WTC11 (cell line): Measurements from ENCODE around the gene ZNF414. TPM values are rescaled to one million over a fixed set of nuclear protein-coding genes. Genes with fewer than 3 reads are reported as not detected.
A peak's percentile ranks its signal among the peaks of the same experiment; 100 is the strongest.

Experiments
- ATAC-seq: fragments of 200-7000 bp; cut with Tn5 transposase; 2 replicates; pipeline ENCODE4 v1.10.0; 2021; ENCODE audit warnings: mild to moderate bottlenecking, moderate library complexity
- CTCF ChIA-PET: fragments of 300-600 bp; sonication (Branson Sonifier 250); formaldehyde crosslinking; loops from one replicate; lab custom pipeline; 2021; ENCODE audit warnings: antibody characterized with exemption; lab: Charles Lee
- POLR2A ChIA-PET: fragments of 350-600 bp; sonication (Branson Sonifier 250); formaldehyde crosslinking; loops from one replicate; lab custom pipeline; 2021; ENCODE audit warnings: antibody characterized with exemption; lab: Charles Lee
- DNase-seq: peaks from one replicate; pipeline ENCODE4 v3.0.0; 2021; ENCODE audit warnings: low spot score
- H3K27ac Mint-ChIP-seq: 2 replicates; pipeline ENCODE4 v1.8.0; 2021; ENCODE audit warnings: mixed read lengths
- H3K27me3 Mint-ChIP-seq: 2 replicates; pipeline ENCODE4 v1.8.0; 2021; ENCODE audit warnings: low read depth, mild to moderate bottlenecking, moderate library complexity, mixed read lengths
- H3K36me3 Mint-ChIP-seq: 2 replicates; pipeline ENCODE4 v1.8.0; 2021; ENCODE audit warnings: mixed read lengths
- H3K4me1 Mint-ChIP-seq: 2 replicates; pipeline ENCODE4 v1.8.0; 2022; ENCODE audit warnings: mixed read lengths
- H3K4me3 Mint-ChIP-seq: 2 replicates; pipeline ENCODE4 v1.8.0; 2021; ENCODE audit warnings: mild to moderate bottlenecking, moderate library complexity, mixed read lengths
- H3K9me3 Mint-ChIP-seq: 2 replicates; pipeline ENCODE4 v1.8.0; 2021; ENCODE audit warnings: mixed read lengths
- ATF1 ChIP-seq: sonication (generic); formaldehyde crosslinking; IDR thresholded peaks from 2 replicates; pipeline ENCODE4 v1.8.1; 2023; ENCODE audit warnings: mild to moderate bottlenecking, moderate library complexity, missing genetic modification reagents
- ETV6 ChIP-seq: sonication (generic); formaldehyde crosslinking; IDR thresholded peaks from 2 replicates; pipeline ENCODE4 v1.8.1; 2022; ENCODE audit warnings: mild to moderate bottlenecking, missing genetic modification reagents
- FOXK1 ChIP-seq: sonication (generic); formaldehyde crosslinking; IDR thresholded peaks from 2 replicates; pipeline ENCODE4 v1.8.0; 2022; ENCODE audit warnings: mild to moderate bottlenecking, moderate library complexity, missing genetic modification reagents
- GABPB1 ChIP-seq: sonication (generic); formaldehyde crosslinking; IDR thresholded peaks from 2 replicates; pipeline ENCODE4 v1.8.1; 2023; ENCODE audit warnings: mild to moderate bottlenecking, missing genetic modification reagents
- GTF2I ChIP-seq: fragments of 250-450 bp; sonication (Bioruptor Pico); conservative IDR thresholded peaks from 2 replicates; pipeline ENCODE4 v1.4.0; 2021; ENCODE audit warnings: mild to moderate bottlenecking
- MYBL2 ChIP-seq: sonication (generic); formaldehyde crosslinking; IDR thresholded peaks from 2 replicates; pipeline ENCODE4 v1.8.1; 2023; ENCODE audit warnings: mild to moderate bottlenecking, moderate library complexity, missing genetic modification reagents
- NR1H2 ChIP-seq: sonication (generic); formaldehyde crosslinking; IDR thresholded peaks from 2 replicates; pipeline ENCODE4 v1.9.0; 2021; ENCODE audit warnings: mild to moderate bottlenecking, moderate library complexity, missing genetic modification reagents
- TCF7 ChIP-seq: sonication (generic); formaldehyde crosslinking; IDR thresholded peaks from 2 replicates; pipeline ENCODE4 v1.8.0; 2022; ENCODE audit warnings: mild to moderate bottlenecking, low read depth, missing genetic modification reagents, moderate library complexity
- ZNF232 ChIP-seq: sonication (generic); formaldehyde crosslinking; IDR thresholded peaks from 2 replicates; pipeline ENCODE4 v1.8.0; 2022; ENCODE audit warnings: mild to moderate bottlenecking, missing genetic modification reagents
- ZNF671 ChIP-seq: fragments of 250-450 bp; sonication (Bioruptor Pico); IDR thresholded peaks from 2 replicates; pipeline ENCODE4 v1.8.0; 2021; ENCODE audit warnings: mild to moderate bottlenecking
- total RNA-seq: library from RNA; stranded (reverse); gene quantifications from 3 replicates; pipeline ENCODE4 v1.2.3, GENCODE V29; 2021
- TF ChIP-seq, protein P1 (sequence below): fragments of 250-450 bp; sonication (Bioruptor Pico); IDR thresholded peaks from 2 replicates; pipeline ENCODE4 v1.9.0; 2021; ENCODE audit warnings: mild to moderate bottlenecking
- TF ChIP-seq, protein P2 (sequence below): sonication (generic); formaldehyde crosslinking; IDR thresholded peaks from 2 replicates; pipeline ENCODE4 v1.8.0; 2022; ENCODE audit warnings: mild to moderate bottlenecking, missing genetic modification reagents
- TF ChIP-seq, protein P3 (sequence below): fragments of 250-450 bp; sonication (Bioruptor Pico); IDR thresholded peaks from 2 replicates; pipeline ENCODE4 v1.8.0; 2021; ENCODE audit warnings: mild to moderate bottlenecking
- TF ChIP-seq, protein P4 (sequence below): sonication (generic); formaldehyde crosslinking; IDR thresholded peaks from 2 replicates; pipeline ENCODE4 v1.8.0; 2023; ENCODE audit warnings: mild to moderate bottlenecking, missing genetic modification reagents

The ZNF414 gene
- total RNA-seq, 1 experiment from 2014 or later = 38.2 TPM

DNA sequence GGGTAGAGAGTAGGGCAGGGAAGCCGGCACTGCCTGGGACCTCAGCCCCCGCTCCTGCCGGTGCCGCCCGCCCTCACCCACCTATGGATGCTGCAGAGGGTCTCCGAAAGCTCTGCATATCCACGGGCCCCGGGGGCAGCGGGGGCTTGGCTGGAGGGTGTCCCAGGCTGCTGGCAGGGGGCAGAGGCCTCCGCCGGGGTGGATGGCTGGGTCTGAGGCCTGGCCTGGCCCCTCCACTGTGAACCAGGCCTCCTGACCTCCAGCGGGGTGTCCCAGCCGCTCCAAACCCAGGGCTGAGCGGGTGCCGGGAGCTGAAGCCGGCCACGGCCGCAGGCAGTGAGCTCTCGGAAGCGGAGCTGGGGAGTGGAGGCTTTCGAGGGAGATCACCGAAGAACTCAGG, 15.7 kb downstream of the ZNF414 start (continued):
- TF ChIP-seq, protein P1, sequence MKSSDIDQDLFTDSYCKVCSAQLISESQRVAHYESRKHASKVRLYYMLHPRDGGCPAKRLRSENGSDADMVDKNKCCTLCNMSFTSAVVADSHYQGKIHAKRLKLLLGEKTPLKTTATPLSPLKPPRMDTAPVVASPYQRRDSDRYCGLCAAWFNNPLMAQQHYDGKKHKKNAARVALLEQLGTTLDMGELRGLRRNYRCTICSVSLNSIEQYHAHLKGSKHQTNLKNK = no peak
- TF ChIP-seq MYBL2 (CRISPR knock-in tag) (no peak), ZNF671 (CRISPR knock-in tag) (no peak), ATF1 (CRISPR knock-in tag) (no peak), ETV6 (no peak), NR1H2 (no peak)
- TF ChIP-seq, all 79 proteins: peak for 0

DNA sequence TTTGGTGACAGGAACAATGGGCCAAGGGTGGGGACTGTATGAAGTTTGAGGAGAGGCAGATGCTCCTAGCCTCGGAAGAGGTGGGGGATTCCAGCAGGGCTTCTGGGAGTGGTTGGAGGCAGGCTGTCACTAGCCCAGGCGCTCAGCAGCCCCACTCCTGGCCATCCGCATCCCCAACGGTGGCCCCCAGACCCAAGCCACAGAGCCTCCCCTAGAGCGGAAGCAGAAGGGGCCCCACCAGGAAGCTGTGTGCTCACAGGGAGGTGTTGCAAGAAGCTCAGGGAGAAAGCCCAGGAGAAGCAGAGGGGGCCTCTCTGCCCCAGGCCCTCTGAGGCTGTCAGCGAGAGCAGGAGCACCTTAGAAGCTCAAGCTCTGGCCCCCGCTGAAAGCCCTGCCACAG, 19.8 kb downstream of the ZNF414 start:
- no peaks in the 10 kb centered on the region for H3K36me3 Mint-ChIP-seq
- no peaks in the 10 kb centered on the region for H3K27me3 Mint-ChIP-seq
- H3K9me3 Mint-ChIP-seq = no peaks in the 10 kb centered on the region
- H3K4me3 Mint-ChIP-seq = no peak overlapping the region
- POLR2A ChIA-PET = interaction anchor here (0.9 kb wide), 1 partner anchor 47 kb away, joined by 3 read pairs; no protein-coding TSS in a partner anchor
- ATAC-seq (no peak), DNase-seq (no peak)
- peak overlapping the region; percentile 36; the same call in 1 of the 2 replicates for H3K27ac Mint-ChIP-seq
- CTCF ChIA-PET = interaction anchor here (0.5 to 2.5 kb wide), 7 partner anchors 12 to 87 kb away, joined by 3 to 7 read pairs (median 3); partner anchors contain the start of gene ZNF414
- peaks cover 3% of the 10 kb centered on the region; the same call in 1 of the 2 replicates for H3K4me1 Mint-ChIP-seq
- no peak for TF ChIP-seq ZNF232 (CRISPR knock-in tag)
- TF ChIP-seq, protein P2, sequence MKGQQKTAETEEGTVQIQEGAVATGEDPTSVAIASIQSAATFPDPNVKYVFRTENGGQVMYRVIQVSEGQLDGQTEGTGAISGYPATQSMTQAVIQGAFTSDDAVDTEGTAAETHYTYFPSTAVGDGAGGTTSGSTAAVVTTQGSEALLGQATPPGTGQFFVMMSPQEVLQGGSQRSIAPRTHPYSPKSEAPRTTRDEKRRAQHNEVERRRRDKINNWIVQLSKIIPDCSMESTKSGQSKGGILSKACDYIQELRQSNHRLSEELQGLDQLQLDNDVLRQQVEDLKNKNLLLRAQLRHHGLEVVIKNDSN = no peak
- TF ChIP-seq GABPB1 = no peak
- TF ChIP-seq, protein P3, sequence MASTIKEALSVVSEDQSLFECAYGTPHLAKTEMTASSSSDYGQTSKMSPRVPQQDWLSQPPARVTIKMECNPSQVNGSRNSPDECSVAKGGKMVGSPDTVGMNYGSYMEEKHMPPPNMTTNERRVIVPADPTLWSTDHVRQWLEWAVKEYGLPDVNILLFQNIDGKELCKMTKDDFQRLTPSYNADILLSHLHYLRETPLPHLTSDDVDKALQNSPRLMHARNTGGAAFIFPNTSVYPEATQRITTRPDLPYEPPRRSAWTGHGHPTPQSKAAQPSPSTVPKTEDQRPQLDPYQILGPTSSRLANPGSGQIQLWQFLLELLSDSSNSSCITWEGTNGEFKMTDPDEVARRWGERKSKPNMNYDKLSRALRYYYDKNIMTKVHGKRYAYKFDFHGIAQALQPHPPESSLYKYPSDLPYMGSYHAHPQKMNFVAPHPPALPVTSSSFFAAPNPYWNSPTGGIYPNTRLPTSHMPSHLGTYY = no peak
- no peak for TF ChIP-seq TCF7 (CRISPR knock-in tag)
- TF ChIP-seq FOXK1 = no peak

DNA sequence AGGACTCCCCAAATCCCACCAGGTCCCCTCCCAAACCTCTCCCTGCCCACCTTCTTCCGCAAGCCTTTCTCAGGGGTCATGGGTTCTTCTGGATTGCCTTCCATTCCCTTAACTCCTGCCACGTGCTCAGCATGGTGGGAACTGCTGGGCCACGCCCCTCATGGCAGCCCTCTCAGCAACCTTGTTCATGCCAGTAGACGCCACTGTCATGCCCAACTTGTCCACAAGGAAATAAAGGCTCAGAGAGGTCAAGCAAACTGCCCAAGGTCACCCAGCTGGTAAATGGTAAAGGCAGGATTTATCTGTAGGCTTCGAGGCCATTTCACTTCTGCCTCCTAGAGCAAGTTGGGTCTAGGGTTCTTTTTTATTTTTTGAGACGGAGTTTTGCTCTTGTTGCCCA, 22.4 kb downstream of the ZNF414 start:
- H3K9me3 Mint-ChIP-seq = no peaks in the 10 kb centered on the region
- ChIA-PET CTCF (interaction anchor here (0.6 to 1.2 kb wide), 2 partner anchors 14 to 89 kb away, joined by 3 to 4 read pairs; no protein-coding TSS in a partner anchor), POLR2A (no interaction called here)
- no peak overlapping the region; the same call in 1 of the 2 replicates for H3K27ac Mint-ChIP-seq
- peaks cover 25% of the 10 kb centered on the region for H3K36me3 Mint-ChIP-seq
- H3K27me3 Mint-ChIP-seq = no peaks in the 10 kb centered on the region
- peaks cover 5% of the 10 kb centered on the region; the same call in 1 of the 2 replicates for H3K4me1 Mint-ChIP-seq
- ATAC-seq (peak; percentile 57), DNase-seq (no peak)
- no peak overlapping the region for H3K4me3 Mint-ChIP-seq
- TF ChIP-seq, protein P3 = no peak
- TF ChIP-seq GTF2I (CRISPR knock-in tag) = 0 out of 2 replicates have a peak, but pooled peaks have one; percentile 28

DNA sequence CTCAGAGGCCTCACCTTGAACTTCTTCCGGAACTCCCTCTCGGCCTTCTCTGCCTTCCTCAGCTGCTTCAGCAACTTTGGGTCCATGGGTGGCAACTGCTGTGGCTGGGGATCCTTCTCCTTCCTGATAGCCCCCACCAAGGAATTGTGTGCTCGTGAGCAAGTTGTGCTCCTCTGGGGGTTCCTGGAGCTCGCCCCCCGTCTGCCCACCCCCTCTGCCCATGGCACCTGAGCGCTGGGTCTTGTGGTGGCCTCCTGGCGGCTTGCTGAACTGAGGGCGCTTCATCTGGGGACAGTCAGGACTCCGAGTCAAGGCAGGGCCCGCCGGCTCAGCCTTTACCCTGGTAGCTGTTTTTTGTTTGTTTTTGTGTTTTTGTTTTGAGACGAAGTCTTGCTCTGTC, 23.1 kb downstream of the ZNF414 start:
- CTCF ChIA-PET = interaction anchor here (1.0 to 1.2 kb wide), 2 partner anchors 90 to 137 kb away, joined by 3 to 4 read pairs; no protein-coding TSS in a partner anchor
- no peak overlapping the region for H3K4me3 Mint-ChIP-seq

More for the DNA sequence above, 23.1 kb downstream of the ZNF414 start:
- H3K36me3 Mint-ChIP-seq = peaks cover 31% of the 10 kb centered on the region
- H3K27me3 Mint-ChIP-seq = no peaks in the 10 kb centered on the region
- POLR2A ChIA-PET = interaction anchor here (1.1 kb wide), 1 partner anchor 23 kb away, joined by 3 read pairs; the partner anchor contains the start of gene ZNF414
- ATAC-seq (no peak), DNase-seq (no peak)
- H3K27ac Mint-ChIP-seq = peak overlapping the region; percentile 74; the same call in 1 of the 2 replicates
- peaks cover 5% of the 10 kb centered on the region; the same call in 1 of the 2 replicates for H3K4me1 Mint-ChIP-seq
- H3K9me3 Mint-ChIP-seq = no peaks in the 10 kb centered on the region
- TF ChIP-seq, protein P4, sequence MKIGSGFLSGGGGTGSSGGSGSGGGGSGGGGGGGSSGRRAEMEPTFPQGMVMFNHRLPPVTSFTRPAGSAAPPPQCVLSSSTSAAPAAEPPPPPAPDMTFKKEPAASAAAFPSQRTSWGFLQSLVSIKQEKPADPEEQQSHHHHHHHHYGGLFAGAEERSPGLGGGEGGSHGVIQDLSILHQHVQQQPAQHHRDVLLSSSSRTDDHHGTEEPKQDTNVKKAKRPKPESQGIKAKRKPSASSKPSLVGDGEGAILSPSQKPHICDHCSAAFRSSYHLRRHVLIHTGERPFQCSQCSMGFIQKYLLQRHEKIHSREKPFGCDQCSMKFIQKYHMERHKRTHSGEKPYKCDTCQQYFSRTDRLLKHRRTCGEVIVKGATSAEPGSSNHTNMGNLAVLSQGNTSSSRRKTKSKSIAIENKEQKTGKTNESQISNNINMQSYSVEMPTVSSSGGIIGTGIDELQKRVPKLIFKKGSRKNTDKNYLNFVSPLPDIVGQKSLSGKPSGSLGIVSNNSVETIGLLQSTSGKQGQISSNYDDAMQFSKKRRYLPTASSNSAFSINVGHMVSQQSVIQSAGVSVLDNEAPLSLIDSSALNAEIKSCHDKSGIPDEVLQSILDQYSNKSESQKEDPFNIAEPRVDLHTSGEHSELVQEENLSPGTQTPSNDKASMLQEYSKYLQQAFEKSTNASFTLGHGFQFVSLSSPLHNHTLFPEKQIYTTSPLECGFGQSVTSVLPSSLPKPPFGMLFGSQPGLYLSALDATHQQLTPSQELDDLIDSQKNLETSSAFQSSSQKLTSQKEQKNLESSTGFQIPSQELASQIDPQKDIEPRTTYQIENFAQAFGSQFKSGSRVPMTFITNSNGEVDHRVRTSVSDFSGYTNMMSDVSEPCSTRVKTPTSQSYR (CRISPR knock-in tag) = no peak
